Measurements from ENCODE around the gene VPS18.
A peak's percentile ranks its signal among the peaks of the same experiment; 100 is the strongest.
"Not testable (repeated sequence)": the region's sequence is repeated elsewhere in the genome, so short reads cannot be mapped to it uniquely, and the experiment has no call there.

Gene VPS18

DNA sequence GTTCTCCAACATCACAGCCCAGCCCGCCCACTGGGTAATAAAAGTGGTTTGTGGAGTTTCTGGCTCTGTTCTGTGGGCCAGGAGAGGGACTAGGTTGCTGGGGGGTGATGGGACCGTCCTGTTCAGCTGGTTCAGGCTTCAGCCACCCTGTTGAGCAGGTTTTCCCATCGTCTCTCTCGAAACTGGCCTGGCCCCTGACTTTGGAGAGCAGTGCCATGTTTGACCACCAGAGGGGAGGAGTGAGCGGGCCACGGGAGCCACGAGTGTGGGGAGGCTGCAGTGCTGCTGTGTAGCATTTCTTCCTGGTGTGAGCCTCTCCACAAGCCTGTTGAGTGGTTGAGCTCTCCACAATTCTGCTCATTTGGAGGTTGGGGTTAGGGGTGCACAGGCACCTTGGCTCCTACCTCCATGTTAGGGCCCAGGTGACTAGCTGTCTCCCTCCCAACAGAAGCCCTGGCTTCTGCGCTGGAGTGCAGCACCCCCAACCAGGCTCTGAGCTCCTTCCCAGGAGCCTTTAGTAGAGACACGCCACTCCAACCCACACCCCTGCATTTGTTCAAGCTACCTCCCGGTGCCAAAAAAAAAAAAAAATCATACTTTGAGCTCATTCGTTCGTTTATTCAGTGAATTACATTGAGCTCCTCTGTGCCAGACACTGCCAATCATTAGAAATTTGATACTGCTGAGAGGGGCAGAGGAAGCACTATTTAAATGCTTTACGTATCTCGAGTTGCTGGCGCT is 36.5 kb upstream of the VPS18 start:
- Histone ChIP-seq H3K9me3 (ENCODE audit: severe bottlenecking) (no peaks in the 10 kb centered on the region), H3K27ac (ENCODE audit: poor library complexity, severe bottlenecking) (peak overlapping the region; percentile 29), H3K4me3 (ENCODE audit: severe bottlenecking) (no peak overlapping the region), H3K36me3 (ENCODE audit: low read depth) (peaks cover 50% of the 10 kb centered on the region), H3K4me1 (ENCODE audit: insufficient read depth, poor library complexity, severe bottlenecking) (peaks cover 6% of the 10 kb centered on the region), H3K27me3 (ENCODE audit: insufficient read depth, poor library complexity, severe bottlenecking) (no peaks in the 10 kb centered on the region)
- DNase-seq (ENCODE audit: low spot score) (no peak), ATAC-seq (ENCODE audit: low read depth) (peak; percentile 69)
- TF ChIP-seq, protein P1, sequence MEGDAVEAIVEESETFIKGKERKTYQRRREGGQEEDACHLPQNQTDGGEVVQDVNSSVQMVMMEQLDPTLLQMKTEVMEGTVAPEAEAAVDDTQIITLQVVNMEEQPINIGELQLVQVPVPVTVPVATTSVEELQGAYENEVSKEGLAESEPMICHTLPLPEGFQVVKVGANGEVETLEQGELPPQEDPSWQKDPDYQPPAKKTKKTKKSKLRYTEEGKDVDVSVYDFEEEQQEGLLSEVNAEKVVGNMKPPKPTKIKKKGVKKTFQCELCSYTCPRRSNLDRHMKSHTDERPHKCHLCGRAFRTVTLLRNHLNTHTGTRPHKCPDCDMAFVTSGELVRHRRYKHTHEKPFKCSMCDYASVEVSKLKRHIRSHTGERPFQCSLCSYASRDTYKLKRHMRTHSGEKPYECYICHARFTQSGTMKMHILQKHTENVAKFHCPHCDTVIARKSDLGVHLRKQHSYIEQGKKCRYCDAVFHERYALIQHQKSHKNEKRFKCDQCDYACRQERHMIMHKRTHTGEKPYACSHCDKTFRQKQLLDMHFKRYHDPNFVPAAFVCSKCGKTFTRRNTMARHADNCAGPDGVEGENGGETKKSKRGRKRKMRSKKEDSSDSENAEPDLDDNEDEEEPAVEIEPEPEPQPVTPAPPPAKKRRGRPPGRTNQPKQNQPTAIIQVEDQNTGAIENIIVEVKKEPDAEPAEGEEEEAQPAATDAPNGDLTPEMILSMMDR (IDR thresholded peaks at IDR 0.05; ENCODE audit: poor library complexity, severe bottlenecking) = peak; percentile 99

DNA sequence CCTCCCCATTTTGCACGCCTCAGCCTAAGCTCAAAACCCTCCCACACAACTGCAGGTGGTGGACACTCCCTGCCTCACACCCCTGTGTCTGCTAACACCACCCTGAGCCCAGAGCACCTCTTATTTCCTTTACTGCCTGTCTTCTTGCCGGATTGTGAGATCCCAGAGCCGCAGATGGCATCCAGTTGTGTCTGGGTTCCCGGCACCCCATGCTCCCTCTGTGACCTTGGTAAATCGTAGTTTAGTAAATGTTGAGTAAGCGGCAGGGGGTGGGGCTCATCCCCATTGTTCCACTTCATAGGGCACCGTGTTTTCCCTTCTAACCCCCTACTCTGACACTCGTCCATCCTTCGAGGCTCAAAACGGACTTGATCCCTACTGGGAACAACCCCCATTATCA is 35.5 kb upstream of the VPS18 start:
- TF ChIP-seq, protein P1 (IDR thresholded peaks at IDR 0.05; ENCODE audit: poor library complexity, severe bottlenecking) = no peak
- Histone ChIP-seq H3K9me3 (ENCODE audit: severe bottlenecking) (no peaks in the 10 kb centered on the region), H3K36me3 (ENCODE audit: low read depth) (peaks cover 41% of the 10 kb centered on the region), H3K27me3 (ENCODE audit: insufficient read depth, poor library complexity, severe bottlenecking) (no peaks in the 10 kb centered on the region), H3K27ac (ENCODE audit: poor library complexity, severe bottlenecking) (no peak overlapping the region), H3K4me3 (ENCODE audit: severe bottlenecking) (no peak overlapping the region), H3K4me1 (ENCODE audit: insufficient read depth, poor library complexity, severe bottlenecking) (peaks cover 6% of the 10 kb centered on the region)
- DNase-seq (ENCODE audit: low spot score) (no peak), ATAC-seq (ENCODE audit: low read depth) (no peak)

DNA sequence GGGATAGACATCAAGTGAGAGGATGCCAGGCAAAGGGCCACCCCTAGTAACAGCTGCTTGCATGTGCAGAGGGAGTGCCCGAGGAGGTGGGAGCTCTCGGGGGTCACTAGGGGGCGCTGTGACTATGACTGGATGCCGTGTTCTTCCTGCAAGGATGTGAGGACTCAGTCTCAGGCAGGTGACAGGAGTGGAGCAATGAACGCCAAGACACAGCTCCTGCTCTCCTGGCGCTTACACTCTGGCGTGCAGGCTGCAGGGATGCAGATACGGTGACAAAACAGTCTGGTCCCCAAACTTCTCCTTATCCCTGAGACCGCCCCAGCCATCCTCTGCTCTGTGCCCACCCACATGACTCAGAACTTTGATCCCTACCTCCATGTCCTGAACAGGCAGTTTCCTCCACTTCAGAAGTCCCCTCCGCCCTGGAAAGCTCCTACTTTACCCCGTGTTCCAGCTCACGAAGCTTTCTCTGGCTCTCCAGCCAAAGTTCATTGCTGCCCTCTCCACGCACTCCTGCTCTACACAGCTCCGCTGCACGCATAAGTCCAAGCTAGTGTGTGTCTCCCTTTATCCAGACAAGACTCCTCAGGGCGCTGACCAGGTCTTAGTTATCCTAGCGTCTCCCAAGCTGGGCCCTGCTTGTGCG is 34.9 kb upstream of the VPS18 start:
- Histone ChIP-seq H3K27me3 (ENCODE audit: insufficient read depth, poor library complexity, severe bottlenecking) (no peaks in the 10 kb centered on the region), H3K4me3 (ENCODE audit: severe bottlenecking) (no peak overlapping the region), H3K36me3 (ENCODE audit: low read depth) (peaks cover 34% of the 10 kb centered on the region), H3K27ac (ENCODE audit: poor library complexity, severe bottlenecking) (no peak overlapping the region), H3K9me3 (ENCODE audit: severe bottlenecking) (no peaks in the 10 kb centered on the region), H3K4me1 (ENCODE audit: insufficient read depth, poor library complexity, severe bottlenecking) (peaks cover 6% of the 10 kb centered on the region)
- DNase-seq (ENCODE audit: low spot score) = peak; percentile 91
- TF ChIP-seq, protein P1 (IDR thresholded peaks at IDR 0.05; ENCODE audit: poor library complexity, severe bottlenecking) = peak; percentile 96
- ATAC-seq (ENCODE audit: low read depth) = peak; percentile 71

DNA sequence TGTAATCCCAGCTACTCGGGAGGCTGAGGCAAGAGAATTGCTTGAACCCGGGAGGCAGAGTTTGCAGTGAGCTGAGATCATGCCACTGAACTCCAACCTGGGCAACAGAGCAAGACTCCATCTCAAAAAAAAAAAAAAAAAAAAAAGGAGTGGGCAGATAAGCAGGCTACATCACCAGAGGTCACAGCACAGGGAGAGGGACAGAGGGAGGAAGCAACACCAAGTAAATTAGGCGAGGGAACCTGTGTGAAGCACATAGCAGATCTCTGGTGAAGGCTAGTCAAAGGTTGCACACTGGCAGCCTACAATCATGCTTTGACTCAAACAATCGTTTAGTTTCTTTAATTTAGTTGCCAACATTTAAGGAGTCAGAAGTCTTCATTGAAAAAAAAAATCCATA is 33.1 kb upstream of the VPS18 start:
- Histone ChIP-seq H3K4me1 (ENCODE audit: insufficient read depth, poor library complexity, severe bottlenecking) (peaks cover 11% of the 10 kb centered on the region), H3K36me3 (ENCODE audit: low read depth) (peaks cover 18% of the 10 kb centered on the region)

DNA sequence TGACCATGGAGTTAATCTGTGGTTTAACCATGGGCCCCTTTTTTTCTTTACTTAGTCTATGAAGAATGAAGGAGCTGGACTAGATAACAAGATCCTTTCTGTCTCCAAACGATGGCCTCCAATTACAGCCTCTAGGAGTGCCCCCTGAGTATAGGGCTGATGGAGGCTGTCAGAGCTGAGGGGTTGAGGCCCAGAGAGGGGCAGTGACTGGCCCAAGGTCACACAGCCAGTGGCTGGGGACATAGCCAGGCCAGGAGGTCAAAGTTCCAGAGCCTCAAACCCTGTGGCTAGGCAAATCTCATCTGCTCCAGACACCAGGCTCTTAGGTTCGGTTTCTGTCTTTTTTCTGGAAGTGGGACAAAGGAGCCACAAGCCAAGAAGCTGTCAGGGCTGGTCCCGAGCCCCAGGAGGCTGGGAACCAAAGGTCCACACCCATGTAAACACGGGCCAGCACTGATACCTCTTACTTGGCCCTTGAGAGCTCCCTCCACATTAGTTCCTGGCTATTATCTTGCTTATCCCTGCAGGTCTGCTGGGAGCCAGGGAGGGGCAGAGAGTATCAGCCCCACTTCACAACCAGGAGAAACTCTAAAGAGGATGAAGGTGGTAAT is 30.5 kb upstream of the VPS18 start:
- TF ChIP-seq, protein P1 (IDR thresholded peaks at IDR 0.05; ENCODE audit: poor library complexity, severe bottlenecking) = no peak
- Histone ChIP-seq H3K4me1 (ENCODE audit: insufficient read depth, poor library complexity, severe bottlenecking) (peaks cover 16% of the 10 kb centered on the region), H3K27ac (ENCODE audit: poor library complexity, severe bottlenecking) (no peak overlapping the region), H3K4me3 (ENCODE audit: severe bottlenecking) (no peak overlapping the region), H3K9me3 (ENCODE audit: severe bottlenecking) (no peaks in the 10 kb centered on the region), H3K36me3 (ENCODE audit: low read depth) (peaks cover 2% of the 10 kb centered on the region; the same call in 1 of the 2 replicates), H3K27me3 (ENCODE audit: insufficient read depth, poor library complexity, severe bottlenecking) (no peaks in the 10 kb centered on the region)
- DNase-seq (ENCODE audit: low spot score) (no peak), ATAC-seq (ENCODE audit: low read depth) (no peak)

More for the DNA sequence above, 33.1 kb upstream of the VPS18 start:
- not testable (repeated sequence) for H3K27me3 ChIP-seq (ENCODE audit: insufficient read depth, poor library complexity, severe bottlenecking); ATAC-seq (ENCODE audit: low read depth); DNase-seq (ENCODE audit: low spot score); H3K9me3 ChIP-seq (ENCODE audit: severe bottlenecking); H3K4me3 ChIP-seq (ENCODE audit: severe bottlenecking)
- peak overlapping the region; percentile 2 for H3K27ac ChIP-seq (ENCODE audit: poor library complexity, severe bottlenecking)

Measured in RWPE2 (cell line).